ENCODE results near the gene CNTNAP2.
"Not testable (repeated sequence)": the region's sequence is repeated elsewhere in the genome, so short reads cannot be mapped to it uniquely, and the experiment has no call there.

Gene CNTNAP2

GRCh38 chr7:148445260-148446044 is 2328.9 kb downstream of the CNTNAP2 start:
- no peak for DNase-seq

GRCh38 chr7:148447221-148447849 is 2330.7 kb downstream of the CNTNAP2 start:
- no peak for DNase-seq

GRCh38 chr7:148451526-148451925 is 2334.9 kb downstream of the CNTNAP2 start:
- not testable (repeated sequence) for DNase-seq

GRCh38 chr7:148456351-148456750 is 2339.8 kb downstream of the CNTNAP2 start:
- no peak for DNase-seq

- no peak for DNase-seq
Observed at GRCh38 chr7:148457310-148457921, 2340.8 kb downstream of the CNTNAP2 start.

- no peak for DNase-seq
Observed at GRCh38 chr7:148458263-148458662, 2341.7 kb downstream of the CNTNAP2 start.

GRCh38 chr7:148461392-148462179 is 2345.0 kb downstream of the CNTNAP2 start:
- no peak for DNase-seq

GRCh38 chr7:148462774-148463173 is 2346.2 kb downstream of the CNTNAP2 start:
- DNase-seq = not testable (repeated sequence)

GRCh38 chr7:148463210-148463609 is 2346.6 kb downstream of the CNTNAP2 start:
- no peak for DNase-seq

- no peak for DNase-seq
Observed at GRCh38 chr7:148464947-148465346, 2348.3 kb downstream of the CNTNAP2 start.

GRCh38 chr7:148465441-148465840 is 2348.8 kb downstream of the CNTNAP2 start:
- not testable (repeated sequence) for DNase-seq

- DNase-seq = no peak
Observed at GRCh38 chr7:148466120-148466519, 2349.5 kb downstream of the CNTNAP2 start.

GRCh38 chr7:148468700-148469098 is 2352.1 kb downstream of the CNTNAP2 start:
- no peak for DNase-seq
